ENCODE data around the gene GRIA4.

GRIA4 gene

GRCh38 chr11:105609832-105610781 lies at the start of gene GRIA4:
Gene GRIA4, plus strand, starts transcription at chr11:105610073. Its CDS starts 925 bp downstream, at chr11:105610998.
- no peak for DNase-seq

GRCh38 chr11:105573091-105573490 lies 36.8 kb upstream of the GRIA4 start:
- no peak for DNase-seq

- no peak for DNase-seq
Measured at GRCh38 chr11:105574974-105575373, 34.9 kb upstream of the GRIA4 start.

- DNase-seq: no peak
Measured at GRCh38 chr11:105577641-105578040, 32.2 kb upstream of the GRIA4 start.

GRCh38 chr11:105579111-105579510 lies 30.8 kb upstream of the GRIA4 start:
- DNase-seq: no peak

- no peak for DNase-seq
Measured at GRCh38 chr11:105582497-105582896, 27.4 kb upstream of the GRIA4 start.

GRCh38 chr11:105588001-105588400 lies 21.9 kb upstream of the GRIA4 start:
- DNase-seq: no peak

- DNase-seq: no peak
Measured at GRCh38 chr11:105589346-105589745, 20.5 kb upstream of the GRIA4 start.

GRCh38 chr11:105592035-105592434 lies 17.8 kb upstream of the GRIA4 start:
- DNase-seq: no peak

- DNase-seq: no peak
Measured at GRCh38 chr11:105598371-105598770, 11.5 kb upstream of the GRIA4 start.

- no peak for DNase-seq
Measured at GRCh38 chr11:105603156-105603555, 6.7 kb upstream of the GRIA4 start.

- peak; percentile 4 for DNase-seq
Measured at GRCh38 chr11:105609341-105609781, 512 bp upstream of the GRIA4 start.

GRCh38 chr11:105610871-105611571 lies 1.1 kb downstream of the GRIA4 start:
- no peak for DNase-seq

- no peak for DNase-seq
Measured at GRCh38 chr11:105611572-105612441, 1.9 kb downstream of the GRIA4 start.

GRCh38 chr11:105612771-105613170 lies 2.9 kb downstream of the GRIA4 start:
- DNase-seq: no peak

GRCh38 chr11:105613183-105613582 lies 3.3 kb downstream of the GRIA4 start:
- no peak for DNase-seq

GRCh38 chr11:105618343-105618955 lies 8.6 kb downstream of the GRIA4 start:
- no peak for DNase-seq

GRCh38 chr11:105619556-105619955 lies 9.7 kb downstream of the GRIA4 start:
- DNase-seq: no peak

GRCh38 chr11:105622016-105622415 lies 12.1 kb downstream of the GRIA4 start:
- DNase-seq: no peak

- no peak for DNase-seq
Measured at GRCh38 chr11:105632316-105632715, 22.4 kb downstream of the GRIA4 start.

- no peak for DNase-seq
Measured at GRCh38 chr11:105635466-105635865, 25.6 kb downstream of the GRIA4 start.

GRCh38 chr11:105636496-105636895 lies 26.6 kb downstream of the GRIA4 start:
- DNase-seq: no peak

Measured in CD4-positive, alpha-beta T cell treated with Interleukin-12 subunit alpha and Interleukin-12 subunit beta, for 1 hour (primary cell).